Measurements from ENCODE around the gene SS18L1.
A peak's percentile ranks its signal among the peaks of the same experiment; 100 is the strongest.

Gene SS18L1

GRCh38 chr20:62174021-62174804, 30.6 kb downstream of the SS18L1 start:
- no peak for DNase-seq (ENCODE audit: low read depth)

GRCh38 chr20:62174870-62175624, 31.5 kb downstream of the SS18L1 start:
- DNase-seq (ENCODE audit: low read depth): no peak

- DNase-seq (ENCODE audit: low read depth): no peak
Measured at GRCh38 chr20:62175711-62176110, 32.1 kb downstream of the SS18L1 start.

- DNase-seq (ENCODE audit: low read depth): no peak
Measured at GRCh38 chr20:62176866-62177265, 33.3 kb downstream of the SS18L1 start.

GRCh38 chr20:62177307-62177706, 33.7 kb downstream of the SS18L1 start:
- DNase-seq (ENCODE audit: low read depth): no peak

DNA sequence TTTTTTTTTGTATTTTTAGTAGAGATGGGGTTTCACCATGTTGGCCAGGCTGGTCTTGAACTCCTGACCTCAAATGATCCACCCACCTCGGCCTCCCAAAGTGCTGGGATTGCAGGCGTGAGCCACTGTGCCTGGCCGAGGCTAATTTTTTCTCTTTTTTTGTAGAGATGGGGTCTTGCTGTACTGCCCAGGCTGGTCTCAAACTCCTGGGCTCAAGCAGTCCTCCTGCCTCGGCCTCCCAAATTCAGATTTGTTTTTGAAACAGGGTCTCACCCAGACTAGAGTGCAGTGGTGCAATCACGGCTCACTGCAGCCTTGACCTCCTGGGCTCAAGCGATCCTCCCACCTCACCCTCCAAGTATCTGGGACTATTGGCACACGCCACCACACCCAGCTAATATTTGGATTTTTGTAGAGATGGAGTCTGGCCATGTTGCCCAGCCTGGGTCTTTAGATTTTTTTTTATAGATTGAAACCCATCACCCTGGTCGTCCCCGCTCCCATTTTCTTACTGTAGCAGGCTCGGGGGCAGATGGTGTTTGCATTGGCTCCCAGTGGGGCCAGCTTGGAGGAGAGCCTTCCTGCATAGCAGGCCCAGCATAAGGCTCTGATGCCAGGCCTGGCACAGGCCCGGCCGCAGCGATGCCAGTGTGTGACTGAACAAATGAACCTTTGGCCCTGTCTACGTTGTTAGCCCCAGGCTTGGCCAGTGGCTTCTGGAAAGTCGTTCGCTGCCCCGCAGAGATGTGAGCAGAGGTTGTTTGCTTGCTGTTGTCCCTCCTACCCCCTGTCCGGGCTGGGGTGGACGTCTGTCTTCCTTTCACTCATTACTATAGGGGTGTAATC, 35.0 kb downstream of the SS18L1 start:
- no peak for DNase-seq (ENCODE audit: low read depth)

DNA sequence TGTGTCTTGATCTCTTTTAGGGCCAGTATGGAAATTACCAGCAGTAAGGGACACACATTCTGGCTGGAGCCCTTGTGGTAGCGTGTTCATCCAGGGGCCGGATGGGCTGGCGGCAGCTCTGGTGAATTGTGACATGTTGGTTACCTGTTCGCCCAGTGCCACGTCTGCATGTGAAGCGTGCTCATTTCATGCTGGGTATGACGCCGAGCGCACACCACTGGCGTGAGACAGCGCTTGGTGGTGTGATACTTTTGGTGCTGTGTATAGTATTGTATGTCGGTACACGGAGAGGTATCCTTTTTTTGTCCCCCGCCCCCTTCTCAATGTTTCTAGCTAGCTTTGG, 35.6 kb downstream of the SS18L1 start:
- DNase-seq (ENCODE audit: low read depth): no peak

GRCh38 chr20:62181808-62182207, 38.2 kb downstream of the SS18L1 start:
- no peak for DNase-seq (ENCODE audit: low read depth)

- peak; percentile 93 for DNase-seq (ENCODE audit: low read depth)
Measured at GRCh38 chr20:62182469-62183425, 39.2 kb downstream of the SS18L1 start, which contains the start of gene MTG2. Gene MTG2 (plus strand): TSS chr20:62183028. CDS start chr20:62193421, 10,393 bp downstream.

DNA sequence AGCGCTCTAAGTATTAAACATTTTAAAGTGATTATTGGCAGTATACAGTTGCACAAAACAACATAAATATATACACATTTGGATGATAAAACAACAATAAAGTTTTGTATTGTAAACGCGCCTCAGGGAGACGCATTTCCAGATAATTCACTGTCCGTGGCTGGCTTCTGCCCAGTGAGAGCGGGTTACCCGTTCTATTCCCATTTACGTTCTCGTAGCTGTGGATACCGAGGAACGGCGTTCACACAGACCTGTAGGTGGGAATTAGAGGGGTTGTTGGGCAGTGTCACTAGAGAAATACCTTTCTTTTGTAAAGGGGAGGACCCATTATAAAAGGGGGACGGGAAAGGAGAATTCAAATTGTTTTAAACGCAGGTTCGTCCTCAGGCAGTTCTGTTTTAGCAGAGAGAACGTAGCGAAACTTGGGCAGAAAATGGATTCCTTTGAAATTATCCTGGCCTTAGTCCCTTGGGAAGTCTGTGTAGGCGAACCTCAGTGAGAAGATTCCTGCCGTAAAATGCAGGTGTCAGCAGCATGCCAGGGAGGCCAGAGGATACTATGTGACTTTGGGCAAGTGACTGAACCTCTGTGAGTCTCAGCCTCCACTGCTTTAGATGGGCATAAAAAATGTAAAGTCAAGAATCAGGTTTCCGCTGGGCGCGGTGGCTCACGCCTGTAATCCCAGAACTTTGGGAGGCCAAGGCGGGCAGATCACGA, 40.0 kb downstream of the SS18L1 start:
- no peak for DNase-seq (ENCODE audit: low read depth)

- no peak for DNase-seq (ENCODE audit: low read depth)
Measured at GRCh38 chr20:62186096-62186426, 42.5 kb downstream of the SS18L1 start.

DNA sequence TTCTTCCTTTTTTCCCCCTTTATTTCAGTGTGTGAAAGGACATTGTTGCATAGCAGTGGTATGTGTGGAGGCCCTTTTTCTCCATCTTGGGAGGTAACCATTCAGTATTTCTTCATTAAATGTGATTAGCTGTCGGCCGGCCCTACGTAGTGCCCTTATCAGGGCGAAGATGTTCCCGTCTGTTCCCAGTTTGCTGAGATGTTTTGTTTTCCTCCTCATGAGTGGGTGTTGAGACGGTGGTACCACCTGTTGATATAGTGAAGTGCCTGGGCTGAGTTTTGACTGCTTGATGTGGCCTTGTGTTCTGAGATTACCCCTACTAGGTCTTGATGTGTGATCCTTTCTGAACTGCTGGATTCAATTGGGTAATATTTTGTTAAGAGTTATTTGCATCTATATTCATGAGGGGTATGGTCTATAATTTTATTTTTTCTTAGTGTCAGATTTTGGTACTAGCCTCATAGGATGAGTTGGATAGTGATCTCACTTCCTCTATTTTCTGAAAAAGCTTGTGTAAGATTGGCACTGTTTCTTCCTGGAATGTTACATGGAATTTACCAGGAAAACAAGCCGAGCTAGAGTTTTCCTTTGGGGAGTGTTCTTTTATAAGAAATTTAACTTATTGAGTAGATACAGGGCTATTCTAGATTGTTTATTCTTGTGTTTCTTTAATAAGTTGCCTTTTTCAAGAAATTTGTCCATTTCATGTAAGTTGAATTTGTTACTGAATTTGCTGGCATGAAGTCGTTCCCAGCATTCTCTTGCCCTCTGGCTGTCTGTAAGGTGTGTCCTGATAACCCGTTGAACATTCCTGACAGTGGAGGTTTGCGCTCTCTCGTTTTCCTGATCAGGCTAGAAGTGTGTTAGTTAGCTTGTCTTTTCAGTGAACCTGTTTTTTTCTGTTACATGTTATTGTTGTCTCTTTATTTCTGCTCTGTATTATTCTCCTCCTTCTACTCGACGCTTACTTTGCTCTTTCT, 43.6 kb downstream of the SS18L1 start:
- no peak for DNase-seq (ENCODE audit: low read depth)

DNA sequence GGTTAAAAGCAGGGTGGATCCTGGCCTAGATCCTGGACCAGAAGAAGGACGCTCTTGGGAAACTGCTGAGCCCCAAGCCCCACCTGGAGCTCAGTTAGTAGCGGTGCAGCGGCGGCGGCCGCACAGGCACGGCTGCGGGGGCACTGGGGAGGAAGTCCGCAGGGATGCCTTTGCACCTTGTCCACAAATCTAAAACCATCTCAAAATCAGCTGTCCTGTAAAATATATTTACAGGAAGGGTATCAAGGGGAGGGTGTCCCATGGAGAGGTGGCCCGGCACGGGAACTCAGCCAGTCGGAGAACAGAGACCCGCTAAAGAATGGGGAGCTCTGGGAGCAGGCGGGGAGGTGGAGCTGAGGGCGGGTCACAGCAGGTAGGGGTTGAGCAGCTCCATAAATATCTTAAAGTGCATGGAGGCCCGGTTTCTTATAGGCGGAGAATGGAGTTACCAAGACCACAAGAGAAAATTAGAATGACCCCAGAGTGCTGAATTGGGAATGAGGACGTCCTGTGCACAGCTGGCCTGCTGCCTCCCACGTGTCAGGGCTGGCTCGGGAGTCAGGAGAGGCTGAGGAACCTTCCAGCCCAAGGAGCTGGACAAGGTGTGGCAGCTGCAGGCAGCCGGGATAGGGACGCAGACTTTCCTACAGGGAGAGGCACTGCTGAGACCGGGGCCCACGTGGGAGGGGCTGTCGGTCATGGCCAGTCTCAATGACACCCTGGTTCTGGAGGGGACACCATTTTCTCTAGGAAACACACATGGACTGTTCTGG, 47.3 kb downstream of the SS18L1 start:
- no peak for DNase-seq (ENCODE audit: low read depth)

GRCh38 chr20:62191781-62192559, 48.4 kb downstream of the SS18L1 start:
- no peak for DNase-seq (ENCODE audit: low read depth)

GRCh38 chr20:62192635-62193034, 49.1 kb downstream of the SS18L1 start:
- no peak for DNase-seq (ENCODE audit: low read depth)

- no peak for DNase-seq (ENCODE audit: low read depth)
Measured at GRCh38 chr20:62193079-62194025, 49.8 kb downstream of the SS18L1 start.

DNA sequence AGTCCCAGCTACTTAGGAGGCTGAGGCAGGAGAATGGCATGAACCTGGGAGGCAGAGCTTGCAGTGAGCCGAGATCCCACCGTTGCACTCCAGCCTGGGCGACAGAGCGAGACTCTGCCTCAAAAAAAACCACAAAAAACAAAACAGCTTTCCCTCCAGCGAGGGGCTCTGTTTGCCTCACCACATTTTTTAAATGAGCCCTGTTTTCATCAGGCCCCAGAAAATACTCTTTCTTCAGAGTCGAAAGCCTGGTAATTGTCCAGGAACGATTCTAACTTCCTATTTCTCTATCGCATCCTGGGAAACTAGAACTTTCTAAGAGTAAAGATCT, 51.5 kb downstream of the SS18L1 start:
- DNase-seq (ENCODE audit: low read depth): no peak
